DOHH2 (cell line): ENCODE results near the gene CYP11A1.

Source experiments
- H3F3A ChIP-seq: fragments of 200-600 bp; sonication (generic), shearing (Covaris generic); 2 replicates; pipeline ENCODE4 v1.6.0; 2016; ENCODE audit warnings: antibody characterized with exemption, mild to moderate bottlenecking; ENCODE audit not compliant: control insufficient read depth, insufficient read depth
- H3K27ac ChIP-seq: fragments of 200-600 bp; sonication (generic); 2 replicates; pipeline ENCODE4 v1.5.1; 2014; ENCODE audit warnings: low read depth, mild to moderate bottlenecking, low read length, moderate library complexity
- H3K27me3 ChIP-seq: fragments of 200-600 bp; sonication (generic); 2 replicates; pipeline ENCODE4 v1.6.1; 2014; ENCODE audit warnings: mild to moderate bottlenecking, low read length, mixed read lengths; ENCODE audit not compliant: control insufficient read depth
- H3K36me3 ChIP-seq: fragments of 200-600 bp; sonication (generic); 2 replicates; pipeline ENCODE4 v1.6.1; 2014; ENCODE audit warnings: mild to moderate bottlenecking, low read length, moderate library complexity, mixed read lengths; ENCODE audit not compliant: control insufficient read depth
- H3K4me1 ChIP-seq: fragments of 200-600 bp; sonication (generic); 2 replicates; pipeline ENCODE4 v1.6.1; 2014; ENCODE audit warnings: mild to moderate bottlenecking, low read length, mixed read lengths; ENCODE audit not compliant: control insufficient read depth
- H3K4me2 ChIP-seq: fragments of 200-600 bp; sonication (generic); 2 replicates; pipeline ENCODE4 v1.6.0; 2014; ENCODE audit warnings: mild to moderate bottlenecking, low read length, moderate library complexity
- H3K4me3 ChIP-seq: fragments of 200-600 bp; sonication (generic); 2 replicates; pipeline ENCODE4 v1.5.1; 2014; ENCODE audit warnings: mild to moderate bottlenecking, low read length, mixed read lengths
- H3K79me2 ChIP-seq: fragments of 200-600 bp; sonication (generic); 2 replicates; pipeline ENCODE4 v1.6.1; 2014; ENCODE audit warnings: mild to moderate bottlenecking, low read length, mixed read lengths; ENCODE audit not compliant: control insufficient read depth
- H3K9me2 ChIP-seq: fragments of 200-600 bp; sonication (generic); replicated peaks from 2 replicates; pipeline ENCODE4 v1.6.1; 2014; ENCODE audit warnings: mild to moderate bottlenecking, low read length, mixed read lengths; ENCODE audit not compliant: control insufficient read depth
- H3K9me3 ChIP-seq: fragments of 200-600 bp; sonication (generic); 2 replicates; pipeline ENCODE4 v1.6.1; 2014; ENCODE audit warnings: antibody characterized with exemption, low read length, mixed read lengths; ENCODE audit not compliant: control insufficient read depth, insufficient read depth
- H4K20me1 ChIP-seq: fragments of 200-600 bp; sonication (generic); 2 replicates; pipeline ENCODE4 v1.6.0; 2014; ENCODE audit warnings: low read depth, mild to moderate bottlenecking, antibody characterized with exemption, low read length, moderate library complexity; ENCODE audit not compliant: control insufficient read depth, insufficient read depth
- EZH2phosphoT487 ChIP-seq: fragments of 200-600 bp; sonication (generic); IDR thresholded peaks from 2 replicates; pipeline ENCODE4 v1.6.1; 2017; ENCODE audit warnings: borderline replicate concordance, mild to moderate bottlenecking, antibody characterized with exemption, low read length, moderate library complexity, mixed read lengths
- TF ChIP-seq, protein P1 (sequence below): fragments of 200-600 bp; sonication (generic); IDR thresholded peaks from one replicate; pipeline ENCODE4 v1.5.1; 2014; ENCODE audit warnings: antibody characterized with exemption, mild to moderate bottlenecking, low read depth, low read length; ENCODE audit not compliant: poor library complexity, severe bottlenecking

Gene CYP11A1

DNA sequence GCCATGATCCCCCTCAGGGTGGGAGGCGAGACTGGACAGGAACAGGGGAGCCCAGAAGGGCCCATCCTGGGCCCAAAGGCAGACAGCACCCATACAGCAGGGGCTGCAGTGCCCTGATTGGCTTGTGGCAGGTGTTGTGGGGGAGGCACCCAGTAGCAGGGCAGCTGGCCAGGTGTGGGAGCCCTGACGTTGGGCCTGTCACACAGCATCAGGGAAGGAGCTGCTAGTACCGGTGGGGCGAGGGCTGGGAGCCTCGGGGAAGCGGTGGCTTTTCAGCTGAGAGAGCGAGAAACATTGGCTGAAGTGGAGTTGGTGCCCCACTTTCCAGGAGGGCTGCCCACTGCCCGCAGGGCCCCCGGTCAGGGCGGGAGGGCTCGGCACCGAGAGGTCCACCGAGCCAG lies 19.7 kb upstream of the CYP11A1 start:
- no peak overlapping the region for H3K4me2 ChIP-seq
- H3K4me3 ChIP-seq = no peak overlapping the region
- H3K79me2 ChIP-seq = no peaks in the 10 kb centered on the region
- H3K27ac ChIP-seq = no peak overlapping the region
- TF ChIP-seq, protein P1, sequence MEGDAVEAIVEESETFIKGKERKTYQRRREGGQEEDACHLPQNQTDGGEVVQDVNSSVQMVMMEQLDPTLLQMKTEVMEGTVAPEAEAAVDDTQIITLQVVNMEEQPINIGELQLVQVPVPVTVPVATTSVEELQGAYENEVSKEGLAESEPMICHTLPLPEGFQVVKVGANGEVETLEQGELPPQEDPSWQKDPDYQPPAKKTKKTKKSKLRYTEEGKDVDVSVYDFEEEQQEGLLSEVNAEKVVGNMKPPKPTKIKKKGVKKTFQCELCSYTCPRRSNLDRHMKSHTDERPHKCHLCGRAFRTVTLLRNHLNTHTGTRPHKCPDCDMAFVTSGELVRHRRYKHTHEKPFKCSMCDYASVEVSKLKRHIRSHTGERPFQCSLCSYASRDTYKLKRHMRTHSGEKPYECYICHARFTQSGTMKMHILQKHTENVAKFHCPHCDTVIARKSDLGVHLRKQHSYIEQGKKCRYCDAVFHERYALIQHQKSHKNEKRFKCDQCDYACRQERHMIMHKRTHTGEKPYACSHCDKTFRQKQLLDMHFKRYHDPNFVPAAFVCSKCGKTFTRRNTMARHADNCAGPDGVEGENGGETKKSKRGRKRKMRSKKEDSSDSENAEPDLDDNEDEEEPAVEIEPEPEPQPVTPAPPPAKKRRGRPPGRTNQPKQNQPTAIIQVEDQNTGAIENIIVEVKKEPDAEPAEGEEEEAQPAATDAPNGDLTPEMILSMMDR = no peak
- no peak for TF ChIP-seq EZH2phosphoT487
- no peaks in the 10 kb centered on the region for H3K9me3 ChIP-seq
- peaks cover 28% of the 10 kb centered on the region for H3K4me1 ChIP-seq
- no peaks in the 10 kb centered on the region for H3K36me3 ChIP-seq
- H3F3A ChIP-seq = no peaks in the 10 kb centered on the region
- no peaks in the 10 kb centered on the region for H3K9me2 ChIP-seq
- peaks cover 96% of the 10 kb centered on the region for H3K27me3 ChIP-seq
- peaks cover 20% of the 10 kb centered on the region for H4K20me1 ChIP-seq

DNA sequence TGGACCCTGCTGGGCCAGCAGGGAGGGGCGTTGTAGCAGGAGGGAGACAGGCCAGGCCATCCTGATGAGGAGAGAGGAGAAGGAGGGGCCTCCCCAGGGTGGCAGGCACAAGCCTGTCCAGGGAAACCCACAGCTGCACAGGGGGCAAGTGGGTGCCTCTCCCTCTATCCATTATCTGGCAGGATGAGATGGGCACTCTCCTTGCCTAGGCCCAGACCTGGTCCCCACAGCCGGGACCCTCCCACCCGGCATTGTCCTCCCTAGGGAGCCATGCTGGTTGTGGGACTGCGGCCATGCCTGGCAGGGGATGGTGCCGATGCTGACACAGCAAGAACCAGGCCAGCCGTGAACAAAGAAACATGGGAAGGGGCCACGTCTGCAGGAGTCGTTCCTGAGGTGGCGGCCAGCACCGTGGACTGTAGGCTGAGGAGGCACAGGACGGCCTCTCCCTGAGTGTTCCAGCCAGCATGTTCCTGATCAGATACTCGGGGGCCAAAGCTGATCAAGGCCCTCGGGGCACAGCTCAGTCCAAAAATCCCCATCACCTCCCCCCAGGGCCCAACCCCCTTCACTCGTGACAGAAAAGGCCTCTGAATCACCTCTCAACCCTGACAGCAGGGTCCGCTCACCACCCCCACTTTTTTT lies 19.2 kb upstream of the CYP11A1 start:
- no peaks in the 10 kb centered on the region for H3K9me2 ChIP-seq
- peaks cover 20% of the 10 kb centered on the region for H4K20me1 ChIP-seq
- no peak overlapping the region for H3K27ac ChIP-seq
- no peaks in the 10 kb centered on the region for H3F3A ChIP-seq
- H3K36me3 ChIP-seq = no peaks in the 10 kb centered on the region
- peaks cover 94% of the 10 kb centered on the region for H3K27me3 ChIP-seq
- no peaks in the 10 kb centered on the region for H3K9me3 ChIP-seq
- TF ChIP-seq EZH2phosphoT487 = no peak
- TF ChIP-seq, protein P1 = no peak
- H3K4me1 ChIP-seq = peaks cover 28% of the 10 kb centered on the region
- H3K79me2 ChIP-seq = no peaks in the 10 kb centered on the region
- H3K4me3 ChIP-seq = no peak overlapping the region
- H3K4me2 ChIP-seq = no peak overlapping the region

DNA sequence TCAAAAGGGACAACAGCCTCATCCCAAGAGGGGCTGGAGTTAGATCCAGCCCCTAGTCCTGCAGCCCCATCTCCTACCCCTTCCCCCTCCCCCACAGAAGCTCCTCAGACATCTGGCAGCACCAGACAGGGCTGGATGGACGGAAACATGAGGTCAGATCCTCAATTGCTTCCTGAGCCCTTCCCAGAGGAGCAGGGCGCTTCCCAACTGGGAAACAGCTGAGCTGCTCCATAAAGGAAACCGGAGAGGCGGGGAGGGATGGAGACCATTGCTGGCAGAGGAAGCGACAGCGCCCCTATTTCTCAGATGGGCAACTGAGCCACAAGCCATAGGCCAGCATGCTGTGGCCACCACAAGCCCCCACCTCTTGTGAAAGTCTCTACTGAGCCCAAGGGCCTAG lies 18.3 kb upstream of the CYP11A1 start:
- H3K9me3 ChIP-seq = no peaks in the 10 kb centered on the region
- peaks cover 91% of the 10 kb centered on the region for H3K27me3 ChIP-seq
- H3F3A ChIP-seq = no peaks in the 10 kb centered on the region
- H3K4me1 ChIP-seq = peaks cover 28% of the 10 kb centered on the region
- TF ChIP-seq, protein P1 = no peak
- no peak for TF ChIP-seq EZH2phosphoT487
- H3K79me2 ChIP-seq = no peaks in the 10 kb centered on the region
- H3K4me2 ChIP-seq = no peak overlapping the region
- H3K36me3 ChIP-seq = no peaks in the 10 kb centered on the region
- H3K9me2 ChIP-seq = no peaks in the 10 kb centered on the region
- H4K20me1 ChIP-seq = peaks cover 18% of the 10 kb centered on the region
- no peak overlapping the region for H3K4me3 ChIP-seq
- H3K27ac ChIP-seq = no peak overlapping the region
